AG10803 (cell line): ENCODE data around the gene MRFAP1L1.

Experiments
- DNase-seq: peaks from one replicate; pipeline ENCODE4 v3.0.0; 2010; ENCODE audit warnings: low read depth
- H3K4me3 ChIP-seq: 2 replicates; pipeline ENCODE4 v1.5.1; 2011; ENCODE audit warnings: mild to moderate bottlenecking, low read length, control low read depth
- TF ChIP-seq, protein P1 (sequence below): conservative IDR thresholded peaks from 2 replicates; pipeline ENCODE4 v1.5.1; 2011; ENCODE audit warnings: mild to moderate bottlenecking, low read length, control low read depth, inconsistent platforms

The MRFAP1L1 gene

DNA sequence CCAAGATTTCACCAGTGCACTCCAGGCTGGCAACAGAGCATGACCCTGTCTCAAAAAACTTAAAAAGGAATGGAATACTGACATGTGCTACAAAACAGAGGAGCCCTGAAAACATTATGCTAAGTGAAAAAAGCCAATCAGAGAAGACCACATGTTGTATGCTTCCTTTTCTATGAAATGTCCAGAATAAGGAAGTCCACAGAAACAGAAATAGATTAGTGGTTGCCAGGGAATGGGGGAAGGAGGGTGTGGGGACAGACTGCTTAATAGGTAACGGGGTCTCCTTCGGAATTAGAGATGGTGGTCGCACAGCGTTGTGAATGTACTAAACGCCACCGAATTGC lies 42.8 kb upstream of the MRFAP1L1 start:
- TF ChIP-seq, protein P1, sequence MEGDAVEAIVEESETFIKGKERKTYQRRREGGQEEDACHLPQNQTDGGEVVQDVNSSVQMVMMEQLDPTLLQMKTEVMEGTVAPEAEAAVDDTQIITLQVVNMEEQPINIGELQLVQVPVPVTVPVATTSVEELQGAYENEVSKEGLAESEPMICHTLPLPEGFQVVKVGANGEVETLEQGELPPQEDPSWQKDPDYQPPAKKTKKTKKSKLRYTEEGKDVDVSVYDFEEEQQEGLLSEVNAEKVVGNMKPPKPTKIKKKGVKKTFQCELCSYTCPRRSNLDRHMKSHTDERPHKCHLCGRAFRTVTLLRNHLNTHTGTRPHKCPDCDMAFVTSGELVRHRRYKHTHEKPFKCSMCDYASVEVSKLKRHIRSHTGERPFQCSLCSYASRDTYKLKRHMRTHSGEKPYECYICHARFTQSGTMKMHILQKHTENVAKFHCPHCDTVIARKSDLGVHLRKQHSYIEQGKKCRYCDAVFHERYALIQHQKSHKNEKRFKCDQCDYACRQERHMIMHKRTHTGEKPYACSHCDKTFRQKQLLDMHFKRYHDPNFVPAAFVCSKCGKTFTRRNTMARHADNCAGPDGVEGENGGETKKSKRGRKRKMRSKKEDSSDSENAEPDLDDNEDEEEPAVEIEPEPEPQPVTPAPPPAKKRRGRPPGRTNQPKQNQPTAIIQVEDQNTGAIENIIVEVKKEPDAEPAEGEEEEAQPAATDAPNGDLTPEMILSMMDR: no peak
- DNase-seq: no peak
- no peak overlapping the region for H3K4me3 ChIP-seq

DNA sequence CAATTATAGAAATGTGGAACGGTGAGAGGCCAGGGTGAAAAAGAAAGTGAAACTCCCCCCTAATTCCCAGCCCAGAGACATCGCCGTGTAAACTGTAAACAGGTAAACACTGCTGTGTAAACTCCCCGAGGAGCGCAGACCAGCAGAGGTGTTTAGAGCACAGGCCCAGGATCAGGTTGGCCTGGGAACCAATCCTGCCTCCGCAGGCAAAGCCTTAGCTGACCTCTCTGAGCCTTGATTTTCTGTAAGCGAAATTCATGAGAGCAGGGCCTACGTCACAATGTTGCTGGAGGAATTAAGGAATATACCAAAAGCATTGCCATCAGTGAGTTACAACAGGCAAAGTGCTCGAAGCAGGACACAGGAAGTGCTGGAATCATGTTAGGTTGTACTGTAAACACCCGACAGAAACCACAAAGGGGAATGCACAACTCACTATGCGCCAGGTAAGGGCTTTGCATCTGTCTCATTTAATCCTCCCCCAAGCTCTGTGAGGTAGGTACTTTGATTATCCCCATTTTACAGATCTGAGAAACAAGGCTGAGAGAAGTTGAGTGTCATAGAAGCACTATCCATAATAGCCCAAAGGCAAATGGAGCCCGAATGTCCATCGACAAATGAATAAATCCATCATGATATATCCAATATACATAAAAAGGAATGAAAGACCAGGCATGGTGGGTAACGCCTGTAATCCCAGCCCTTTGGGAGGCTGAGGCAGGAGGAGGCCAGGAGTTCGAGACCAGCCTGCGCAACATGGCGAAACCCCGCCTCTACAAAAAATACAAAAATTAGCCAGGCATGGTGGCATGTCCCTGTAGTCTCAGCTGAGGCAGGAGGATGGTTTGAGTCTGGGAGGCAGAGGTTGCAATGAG lies 42.2 kb upstream of the MRFAP1L1 start:
- TF ChIP-seq, protein P1: no peak
- no peak for DNase-seq
- no peak overlapping the region for H3K4me3 ChIP-seq

DNA sequence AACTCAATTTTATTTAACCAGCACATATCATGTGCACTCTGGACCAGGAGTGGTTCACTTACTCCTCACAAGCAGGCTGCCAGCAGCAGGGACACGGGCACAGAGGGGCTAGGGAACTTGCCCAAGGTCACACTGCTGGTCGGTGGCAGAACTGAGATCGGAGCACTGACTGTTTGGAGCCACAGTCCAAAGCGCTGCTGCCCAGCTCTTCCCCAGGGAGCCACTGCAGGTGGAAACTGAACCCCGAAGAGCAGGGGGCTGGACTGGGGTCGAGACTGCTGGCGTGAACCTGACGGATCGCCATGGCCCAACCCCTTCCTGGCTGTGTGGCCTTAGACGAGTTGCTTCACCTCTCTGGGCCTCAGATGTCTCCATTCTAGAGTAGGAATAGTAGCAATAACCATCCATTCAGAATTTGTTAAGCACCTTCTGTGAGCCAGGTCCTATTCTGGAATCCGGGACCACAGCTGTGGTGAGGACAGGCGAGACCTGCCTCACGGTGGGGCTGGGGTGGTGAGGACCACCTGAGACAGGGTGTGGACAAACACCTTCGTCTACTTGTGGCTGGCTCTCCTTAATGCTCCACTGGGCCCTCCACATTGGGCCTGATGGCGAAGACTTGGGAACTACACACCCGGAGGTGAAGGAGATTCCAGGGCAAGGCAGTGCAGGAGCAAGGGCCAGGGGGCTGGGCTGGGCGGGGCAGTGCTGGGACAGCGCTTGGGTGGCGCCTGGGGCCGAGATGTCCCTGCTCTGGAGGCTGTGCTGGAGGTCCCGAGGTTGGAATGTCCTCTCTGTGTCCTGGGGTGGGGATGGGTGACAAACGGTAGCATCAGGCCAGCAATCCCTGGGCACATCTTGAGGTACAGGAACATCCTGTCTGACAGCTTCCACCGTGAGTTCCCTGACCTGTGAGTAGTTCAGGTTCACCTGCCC lies 40.9 kb upstream of the MRFAP1L1 start:
- no peak overlapping the region for H3K4me3 ChIP-seq
- TF ChIP-seq, protein P1: no peak
- no peak for DNase-seq

DNA sequence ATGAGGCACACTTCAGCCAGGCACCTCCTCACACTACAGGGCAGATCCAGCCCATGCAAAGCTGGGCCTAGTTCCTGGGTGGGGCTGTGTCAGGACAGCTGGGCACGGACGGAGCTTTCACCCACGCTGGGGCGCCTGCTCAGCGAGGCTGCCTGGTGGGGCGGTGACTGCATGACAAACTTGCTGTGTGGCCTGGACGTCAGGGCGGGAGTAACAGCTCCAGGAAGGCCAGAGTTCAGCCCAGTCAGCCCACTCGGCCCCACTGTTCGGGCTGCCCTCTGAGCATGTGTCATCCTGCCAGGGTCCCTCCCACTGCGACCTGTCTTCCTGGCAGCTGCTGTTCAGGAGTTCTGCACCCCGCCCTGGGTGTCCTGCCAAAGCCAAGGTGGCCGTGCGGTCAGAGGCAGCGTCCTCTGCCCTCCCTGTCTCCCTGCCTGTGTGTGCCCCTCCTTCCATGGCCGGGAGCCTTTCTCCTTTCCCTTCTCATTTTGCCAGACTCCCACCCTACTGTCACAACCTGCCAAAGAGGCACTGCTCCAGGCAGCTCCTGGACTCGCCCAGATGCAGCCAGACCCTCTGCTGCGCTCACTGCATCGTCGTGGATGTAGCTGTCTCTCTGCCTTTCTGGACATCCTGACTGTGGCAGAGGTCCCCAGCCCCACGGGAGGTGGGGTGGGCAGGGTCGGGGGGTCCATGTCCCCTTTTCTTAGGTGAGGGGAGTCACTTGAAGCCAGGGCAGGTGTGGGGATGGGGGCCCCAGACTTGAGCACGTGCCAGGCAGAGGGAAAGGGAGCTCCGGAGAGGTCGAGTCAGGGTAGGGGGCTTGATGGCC lies 39.9 kb upstream of the MRFAP1L1 start:
- peak; percentile 33 for DNase-seq
- TF ChIP-seq, protein P1: no peak
- H3K4me3 ChIP-seq: no peak overlapping the region

DNA sequence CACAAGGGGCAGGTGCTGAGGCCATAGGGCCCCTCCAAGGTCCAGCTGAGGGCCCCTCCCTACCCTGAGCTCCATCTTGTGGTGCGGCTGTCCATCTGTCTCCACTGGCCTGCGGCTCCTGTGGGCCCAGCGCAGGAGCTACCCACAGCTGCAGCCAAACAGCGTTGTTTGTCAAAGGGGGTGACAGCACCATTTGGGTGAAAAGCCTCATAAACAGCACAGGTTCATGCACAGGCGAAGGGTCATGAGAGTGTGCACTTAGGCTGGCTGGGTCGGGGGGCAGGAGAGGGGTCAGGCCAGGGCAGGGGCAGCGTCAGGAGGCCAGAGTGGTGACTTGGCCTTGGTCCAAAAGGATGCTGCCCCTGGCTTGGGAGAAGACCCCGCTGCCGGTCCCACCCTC lies 38.6 kb upstream of the MRFAP1L1 start:
- no peak for DNase-seq
- TF ChIP-seq, protein P1: no peak

DNA sequence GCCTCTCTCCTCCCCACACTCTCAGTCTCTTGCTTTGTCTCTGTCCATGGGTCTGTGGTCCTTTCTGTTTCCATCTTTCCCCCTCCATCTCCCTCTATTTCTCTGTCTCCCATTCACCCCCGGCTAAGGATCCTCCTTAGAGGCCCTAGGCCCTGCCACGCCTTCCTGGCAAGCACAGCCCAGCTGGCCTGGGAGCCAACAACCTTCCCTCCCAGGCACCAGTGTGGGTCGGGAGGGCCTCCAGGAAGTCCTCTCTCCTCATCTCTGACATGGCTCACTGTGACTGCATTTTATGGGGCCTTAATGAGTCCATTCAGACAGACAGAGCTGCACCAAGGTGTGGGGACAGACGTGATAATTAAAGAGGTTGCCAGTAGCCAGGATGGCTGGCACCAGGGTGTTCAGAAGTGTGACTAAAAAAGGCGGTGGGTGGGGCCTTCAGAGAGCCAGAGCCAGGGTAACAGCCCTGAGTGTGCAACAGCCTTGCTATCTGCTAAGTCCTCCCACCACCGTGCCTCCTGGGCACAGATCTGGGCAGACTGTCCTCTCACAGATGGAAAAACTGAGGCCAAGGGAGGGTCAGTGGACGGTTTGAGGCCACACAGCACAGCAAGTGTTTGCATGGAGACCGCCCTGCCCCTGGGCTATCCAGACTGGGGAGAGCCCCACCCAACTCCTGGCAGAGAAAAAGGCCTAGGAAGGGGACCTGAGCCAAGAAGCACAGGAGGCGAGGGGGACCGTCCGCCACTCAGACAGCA lies 37.8 kb upstream of the MRFAP1L1 start:
- TF ChIP-seq, protein P1: no peak
- DNase-seq: no peak
- H3K4me3 ChIP-seq: no peak overlapping the region

More for the DNA sequence above, 38.6 kb upstream of the MRFAP1L1 start:
- H3K4me3 ChIP-seq: no peak overlapping the region
